ENCODE measurements around the gene NFYA.

DNA sequence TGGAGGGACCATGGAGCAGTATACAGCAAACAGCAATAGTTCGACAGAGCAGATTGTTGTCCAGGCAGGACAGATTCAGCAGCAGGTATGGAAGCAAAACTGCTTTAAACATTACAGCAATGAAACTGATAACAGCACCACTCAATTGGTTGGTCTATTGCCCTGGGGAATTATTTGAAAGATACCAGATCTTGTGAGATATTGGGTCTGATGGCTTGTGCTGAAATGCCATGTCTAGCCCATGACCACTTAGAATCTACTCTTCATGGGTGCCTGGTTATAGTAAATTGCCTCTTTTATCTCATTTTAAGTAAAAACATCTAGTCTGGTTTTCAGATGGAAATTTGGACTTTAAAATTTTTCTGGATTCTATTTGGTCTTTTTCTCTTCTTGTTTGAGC is 6.3 kb downstream of the NFYA start:
- TF ChIP-seq, protein P1, sequence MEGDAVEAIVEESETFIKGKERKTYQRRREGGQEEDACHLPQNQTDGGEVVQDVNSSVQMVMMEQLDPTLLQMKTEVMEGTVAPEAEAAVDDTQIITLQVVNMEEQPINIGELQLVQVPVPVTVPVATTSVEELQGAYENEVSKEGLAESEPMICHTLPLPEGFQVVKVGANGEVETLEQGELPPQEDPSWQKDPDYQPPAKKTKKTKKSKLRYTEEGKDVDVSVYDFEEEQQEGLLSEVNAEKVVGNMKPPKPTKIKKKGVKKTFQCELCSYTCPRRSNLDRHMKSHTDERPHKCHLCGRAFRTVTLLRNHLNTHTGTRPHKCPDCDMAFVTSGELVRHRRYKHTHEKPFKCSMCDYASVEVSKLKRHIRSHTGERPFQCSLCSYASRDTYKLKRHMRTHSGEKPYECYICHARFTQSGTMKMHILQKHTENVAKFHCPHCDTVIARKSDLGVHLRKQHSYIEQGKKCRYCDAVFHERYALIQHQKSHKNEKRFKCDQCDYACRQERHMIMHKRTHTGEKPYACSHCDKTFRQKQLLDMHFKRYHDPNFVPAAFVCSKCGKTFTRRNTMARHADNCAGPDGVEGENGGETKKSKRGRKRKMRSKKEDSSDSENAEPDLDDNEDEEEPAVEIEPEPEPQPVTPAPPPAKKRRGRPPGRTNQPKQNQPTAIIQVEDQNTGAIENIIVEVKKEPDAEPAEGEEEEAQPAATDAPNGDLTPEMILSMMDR (conservative IDR thresholded peaks at IDR 0.05; ENCODE audit: low read depth, low read length) = no peak
- no peak for TF ChIP-seq POLR2A (IDR thresholded peaks at IDR 0.05; ENCODE audit: low read depth, low read length)
- no peak for TF ChIP-seq RAD21 (IDR thresholded peaks at IDR 0.05; ENCODE audit: low read length)

Data from IMR-90 (cell line).